Gastrocnemius medialis (tissue), 4 donors: ENCODE data around the gene MED14. TPM values are rescaled to one million over a fixed set of nuclear protein-coding genes. Genes with fewer than 3 reads are reported as not detected.
A peak's percentile ranks its signal among the peaks of the same experiment; 100 is the strongest.

Experiments
- ATAC-seq, 2 donors: fragments of 150-250 bp; one replicate each; pipeline ENCODE4 v1.9.1; 2016
- DNase-seq, 2 donors: peaks; one replicate each; pipeline ENCODE4 v3.0.0-alpha.2; 2019
- H3K27ac ChIP-seq, 4 donors: fragments of 200-600 bp; sonication (generic); 1 replicate in 1 of 4; 2 replicates in 3 of 4; pipeline ENCODE4 v1.5.1; 2016 to 2018; ENCODE audit warnings: mild to moderate bottlenecking in 2 of 4, moderate library complexity in 1 of 4
- H3K27me3 ChIP-seq, 3 donors: fragments of 200-600 bp; sonication (generic) in 2 of 3; 1 replicate in 1 of 3; 2 replicates in 2 of 3; pipeline versions ENCODE4 v1.5.1 to v1.6.0; 2016 to 2019; ENCODE audit warnings: mild to moderate bottlenecking in 1 of 3, moderate library complexity in 1 of 3
- H3K36me3 ChIP-seq, 2 donors: fragments of 200-600 bp; sonication (generic) in 1 of 2; one replicate each; pipeline ENCODE4 v1.5.1; 2017 to 2018
- H3K4me1 ChIP-seq, 2 donors: fragments of 200-600 bp; sonication (generic) in 1 of 2; one replicate each; pipeline ENCODE4 v1.5.1; 2016 to 2017; ENCODE audit warnings: mild to moderate bottlenecking in 2 of 2
- H3K4me3 ChIP-seq, 4 donors: fragments of 200-600 bp; sonication (generic) in 3 of 4; 1 replicate in 1 of 4; 2 replicates in 3 of 4; pipeline ENCODE4 v1.5.1; 2016 to 2019; ENCODE audit warnings: mild to moderate bottlenecking in 2 of 4
- H3K9me3 ChIP-seq, 3 donors: fragments of 200-600 bp; sonication (generic) in 2 of 3; 1 replicate in 1 of 3; 2 replicates in 2 of 3; pipeline ENCODE4 v1.5.1; 2016 to 2019
- POLR2A ChIP-seq, 2 donors: fragments of 450-650 bp; IDR thresholded peaks; one replicate each; pipeline ENCODE4 v1.6.1; 2017; ENCODE audit warnings: antibody characterized with exemption in 2 of 2, mild to moderate bottlenecking in 2 of 2, moderate library complexity in 2 of 2
- in situ Hi-C, 4 donors: fragments of 200-750 bp; cut with MboI; loops; one replicate each; pipeline versions ENCODE4 v1.15.0 to v1.8.0; 2017; ENCODE audit warnings: low sequenced_read_pairs in 4 of 4
- intact Hi-C: fragments of 100-400 bp; cut with DNase I; formaldehyde crosslinking; loops from one replicate; pipeline ENCODE4 v1.15.1; 2023; ENCODE audit warnings: low total_unique reads
- total RNA-seq, 4 donors: library from RNA; depleted of rRNA; stranded (reverse); fragments of >200 nt; gene quantifications; one replicate each; pipeline versions ENCODE4 v1.1.0 to v1.2.3, GENCODE V29; 2016
- TF ChIP-seq, protein P1 (sequence below), 5 experiments: fragments of 450-650 bp in 3 of 5; fragments of 200-600 bp in 2 of 5; sonication (generic) in 2 of 5; IDR thresholded peaks in 4 of 5; conservative IDR thresholded peaks in 1 of 5; 1 replicate in 4 of 5; 2 replicates in 1 of 5; pipeline ENCODE4 v1.5.1; 2016 to 2019; ENCODE audit warnings: antibody characterized with exemption in 5 of 5, mild to moderate bottlenecking in 3 of 5, moderate library complexity in 3 of 5

MED14 gene
- total RNA-seq, 4 donors from 2014 or later, result 19.8 to 27.0 (median 24.0) TPM

DNA sequence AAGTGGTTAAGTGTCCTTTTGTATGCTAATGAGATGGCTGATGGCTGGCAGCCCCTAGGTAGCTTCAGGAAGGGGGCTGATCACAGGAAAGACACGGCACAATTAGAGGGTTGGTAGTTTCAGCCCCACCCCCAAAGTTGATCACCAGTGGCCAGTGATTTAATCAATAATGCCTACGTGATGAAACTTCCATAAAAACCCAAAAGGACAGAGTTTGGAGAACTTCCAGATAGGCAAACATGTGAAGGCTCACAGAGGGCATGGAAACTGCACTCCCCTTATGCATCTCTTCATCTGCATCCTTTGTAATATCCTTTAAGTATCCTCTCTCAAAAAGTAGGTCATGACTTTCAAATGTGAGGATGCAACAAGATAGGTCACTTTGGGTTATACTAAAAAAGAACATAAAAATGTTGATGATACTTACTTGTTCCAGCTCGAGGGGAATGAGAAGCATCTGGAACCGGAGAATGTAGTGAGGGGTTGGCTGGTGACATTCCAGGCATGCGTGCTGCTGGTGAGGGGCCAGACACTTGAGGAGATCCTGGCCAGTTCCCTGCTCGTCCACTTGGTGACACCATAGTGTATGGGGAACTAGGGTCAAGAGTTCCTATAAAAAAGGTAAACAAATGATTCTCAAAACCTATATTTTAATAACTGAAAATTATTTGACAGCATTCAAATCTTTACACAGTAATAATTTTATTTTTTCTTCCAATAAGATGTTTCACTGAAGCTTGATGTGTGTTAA, 71.3 kb downstream of the MED14 start:
- TF ChIP-seq, protein P1, sequence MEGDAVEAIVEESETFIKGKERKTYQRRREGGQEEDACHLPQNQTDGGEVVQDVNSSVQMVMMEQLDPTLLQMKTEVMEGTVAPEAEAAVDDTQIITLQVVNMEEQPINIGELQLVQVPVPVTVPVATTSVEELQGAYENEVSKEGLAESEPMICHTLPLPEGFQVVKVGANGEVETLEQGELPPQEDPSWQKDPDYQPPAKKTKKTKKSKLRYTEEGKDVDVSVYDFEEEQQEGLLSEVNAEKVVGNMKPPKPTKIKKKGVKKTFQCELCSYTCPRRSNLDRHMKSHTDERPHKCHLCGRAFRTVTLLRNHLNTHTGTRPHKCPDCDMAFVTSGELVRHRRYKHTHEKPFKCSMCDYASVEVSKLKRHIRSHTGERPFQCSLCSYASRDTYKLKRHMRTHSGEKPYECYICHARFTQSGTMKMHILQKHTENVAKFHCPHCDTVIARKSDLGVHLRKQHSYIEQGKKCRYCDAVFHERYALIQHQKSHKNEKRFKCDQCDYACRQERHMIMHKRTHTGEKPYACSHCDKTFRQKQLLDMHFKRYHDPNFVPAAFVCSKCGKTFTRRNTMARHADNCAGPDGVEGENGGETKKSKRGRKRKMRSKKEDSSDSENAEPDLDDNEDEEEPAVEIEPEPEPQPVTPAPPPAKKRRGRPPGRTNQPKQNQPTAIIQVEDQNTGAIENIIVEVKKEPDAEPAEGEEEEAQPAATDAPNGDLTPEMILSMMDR (IDR thresholded peaks at IDR 0.05 in 4 of 5, conservative IDR thresholded peaks at IDR 0.05 in 1 of 5), result peak in 4 of 5 experiments; percentile 22 to 62 (median 32)
- TF ChIP-seq POLR2A (IDR thresholded peaks at IDR 0.05), result no peak
- DNase-seq (peak in 1 of 2 donors; percentile 24), ATAC-seq (peak in 1 of 2 donors; percentile 69)
- intact Hi-C loops (no loop called here), in situ Hi-C loops (loop anchor here in 2 of 4 donors (10.0 to 25.0 kb wide), 2 partner anchors 131 to 448 kb away; no protein-coding TSS in a partner anchor)
- Histone ChIP-seq H3K27ac (peak overlapping the region; percentile 6 to 54 (median 23)), H3K36me3 (peaks cover 0 to 41% of the 10 kb centered on the region in 2 donors), H3K4me3 (no peak overlapping the region), H3K27me3 (peaks cover 0 to under 1% (median 0%) of the 10 kb centered on the region in 3 donors), H3K4me1 (no peaks in the 10 kb centered on the region), H3K9me3 (no peaks in the 10 kb centered on the region)

- H3K4me3 ChIP-seq, result no peak overlapping the region
- no peak for ATAC-seq
- DNase-seq, result no peak
- no peaks in the 10 kb centered on the region for H3K4me1 ChIP-seq
- TF ChIP-seq, protein P1 (IDR thresholded peaks at IDR 0.05 in 4 of 5, conservative IDR thresholded peaks at IDR 0.05 in 1 of 5), result no peak
- TF ChIP-seq POLR2A (IDR thresholded peaks at IDR 0.05), result no peak
- H3K27me3 ChIP-seq, result peaks cover 0 to 2% (median 0%) of the 10 kb centered on the region in 3 donors
- H3K9me3 ChIP-seq, result no peaks in the 10 kb centered on the region
- H3K27ac ChIP-seq, result peak overlapping the region in 1 of 4 donors; percentile 22
- intact Hi-C loops (no loop called here), in situ Hi-C loops (loop anchor here in 2 of 4 donors (10.0 to 25.0 kb wide), 2 partner anchors 132 to 449 kb away; no protein-coding TSS in a partner anchor)
- peaks cover 0 to 41% of the 10 kb centered on the region in 2 donors for H3K36me3 ChIP-seq
Observed at GRCh38 chrX:40663078-40663740, 72.1 kb downstream of the MED14 start.

- Histone ChIP-seq H3K4me1 (no peaks in the 10 kb centered on the region), H3K27me3 (peaks cover 0 to 2% (median 0%) of the 10 kb centered on the region in 3 donors), H3K27ac (no peak overlapping the region), H3K9me3 (no peaks in the 10 kb centered on the region), H3K36me3 (peaks cover 0 to 39% of the 10 kb centered on the region in 2 donors), H3K4me3 (no peak overlapping the region)
- ATAC-seq (no peak), DNase-seq (no peak)
- TF ChIP-seq, protein P1 (IDR thresholded peaks at IDR 0.05 in 4 of 5, conservative IDR thresholded peaks at IDR 0.05 in 1 of 5), result no peak
- TF ChIP-seq POLR2A (IDR thresholded peaks at IDR 0.05), result no peak
- intact Hi-C loops (no loop called here), in situ Hi-C loops (loop anchor here in 2 of 4 donors (10.0 to 25.0 kb wide), 2 partner anchors 133 to 451 kb away; no protein-coding TSS in a partner anchor)
Observed at GRCh38 chrX:40661489-40661888, 73.9 kb downstream of the MED14 start.

DNA sequence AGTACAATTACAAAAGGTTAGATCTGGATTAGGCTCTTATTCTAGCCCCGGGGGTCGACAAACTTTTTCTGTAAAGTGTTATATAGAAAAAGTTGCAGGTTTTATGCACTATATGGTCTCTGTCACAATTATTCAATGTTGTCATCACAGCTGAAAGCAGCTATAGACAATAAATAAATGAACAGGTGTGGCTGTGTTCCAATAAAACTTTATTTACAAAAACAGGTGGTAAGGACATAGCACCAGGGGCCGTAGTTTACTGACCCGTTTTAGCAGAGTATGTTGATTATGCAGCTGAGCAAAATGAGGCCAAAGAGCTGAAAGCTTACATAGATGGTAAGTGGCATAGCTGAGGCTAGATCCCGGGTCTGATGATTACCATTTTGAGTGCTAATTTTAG, 75.0 kb downstream of the MED14 start:
- H3K9me3 ChIP-seq, result no peaks in the 10 kb centered on the region
- TF ChIP-seq, protein P1 (IDR thresholded peaks at IDR 0.05 in 4 of 5, conservative IDR thresholded peaks at IDR 0.05 in 1 of 5), result no peak
- no peak for TF ChIP-seq POLR2A (IDR thresholded peaks at IDR 0.05)
- no peak for DNase-seq
- peaks cover 0 to 2% (median 0%) of the 10 kb centered on the region in 3 donors for H3K27me3 ChIP-seq
- H3K4me3 ChIP-seq, result no peak overlapping the region
- peaks cover 0 to 35% of the 10 kb centered on the region in 2 donors for H3K36me3 ChIP-seq
- H3K4me1 ChIP-seq, result no peaks in the 10 kb centered on the region
- no peak overlapping the region for H3K27ac ChIP-seq
- in situ Hi-C loops, result loop anchor here in 2 of 4 donors (10.0 to 25.0 kb wide), 2 partner anchors 134 to 452 kb away; no protein-coding TSS in a partner anchor
- intact Hi-C loops, result no loop called here
- no peak for ATAC-seq
